HG02642 (cell line): Measurements from ENCODE around the gene RANGAP1.

Experiments used
- ATAC-seq: cut with Tn5 transposase; IDR thresholded peaks from one replicate; pipeline ENCODE4 v1.9.1; 2021; ENCODE audit warnings: mild to moderate bottlenecking; ENCODE audit not compliant: unreplicated experiment, poor library complexity

The RANGAP1 gene

DNA sequence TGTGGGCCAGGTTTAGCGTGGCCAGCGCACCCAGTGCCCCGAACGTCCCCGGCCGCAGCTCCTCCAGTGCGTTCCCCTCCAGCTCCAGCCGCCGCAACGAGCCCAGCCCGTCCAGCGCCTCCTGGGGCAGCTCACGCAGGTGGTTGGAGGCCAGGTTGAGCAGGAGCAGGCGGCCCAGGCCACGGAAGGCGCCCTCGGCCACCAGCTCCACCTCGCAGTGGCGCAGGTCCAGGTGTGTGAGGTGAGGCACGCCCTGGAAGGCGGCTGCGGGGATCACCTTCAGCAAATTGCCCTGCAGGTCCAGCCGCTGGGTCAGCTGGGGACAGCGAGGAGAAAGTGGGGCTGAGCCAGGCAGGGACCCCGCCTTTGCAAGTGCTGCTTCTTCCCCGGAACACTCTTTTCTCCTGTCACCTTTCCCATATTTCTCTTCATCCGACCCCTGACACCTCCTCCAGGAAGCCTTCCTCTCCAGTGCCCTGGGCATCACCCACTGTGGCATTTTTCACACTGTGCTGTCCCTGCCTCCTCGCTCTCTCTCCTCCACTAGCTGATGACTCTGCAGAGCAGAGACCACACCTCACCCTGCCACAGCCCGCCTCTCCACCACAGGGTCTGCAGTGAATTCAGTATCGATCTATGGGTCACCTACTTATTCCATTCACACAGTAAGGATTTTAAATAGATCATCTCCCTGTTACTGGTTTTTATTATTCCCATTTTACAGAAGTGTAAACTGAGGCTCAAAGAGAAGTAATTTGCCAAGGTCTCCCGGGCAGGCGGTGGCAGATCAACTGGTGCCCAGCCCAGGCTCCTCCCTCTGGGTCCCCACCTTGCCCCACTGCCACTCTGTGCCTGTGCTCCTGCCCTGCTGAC is 47.2 kb downstream of the RANGAP1 start:
- ATAC-seq = no peak

DNA sequence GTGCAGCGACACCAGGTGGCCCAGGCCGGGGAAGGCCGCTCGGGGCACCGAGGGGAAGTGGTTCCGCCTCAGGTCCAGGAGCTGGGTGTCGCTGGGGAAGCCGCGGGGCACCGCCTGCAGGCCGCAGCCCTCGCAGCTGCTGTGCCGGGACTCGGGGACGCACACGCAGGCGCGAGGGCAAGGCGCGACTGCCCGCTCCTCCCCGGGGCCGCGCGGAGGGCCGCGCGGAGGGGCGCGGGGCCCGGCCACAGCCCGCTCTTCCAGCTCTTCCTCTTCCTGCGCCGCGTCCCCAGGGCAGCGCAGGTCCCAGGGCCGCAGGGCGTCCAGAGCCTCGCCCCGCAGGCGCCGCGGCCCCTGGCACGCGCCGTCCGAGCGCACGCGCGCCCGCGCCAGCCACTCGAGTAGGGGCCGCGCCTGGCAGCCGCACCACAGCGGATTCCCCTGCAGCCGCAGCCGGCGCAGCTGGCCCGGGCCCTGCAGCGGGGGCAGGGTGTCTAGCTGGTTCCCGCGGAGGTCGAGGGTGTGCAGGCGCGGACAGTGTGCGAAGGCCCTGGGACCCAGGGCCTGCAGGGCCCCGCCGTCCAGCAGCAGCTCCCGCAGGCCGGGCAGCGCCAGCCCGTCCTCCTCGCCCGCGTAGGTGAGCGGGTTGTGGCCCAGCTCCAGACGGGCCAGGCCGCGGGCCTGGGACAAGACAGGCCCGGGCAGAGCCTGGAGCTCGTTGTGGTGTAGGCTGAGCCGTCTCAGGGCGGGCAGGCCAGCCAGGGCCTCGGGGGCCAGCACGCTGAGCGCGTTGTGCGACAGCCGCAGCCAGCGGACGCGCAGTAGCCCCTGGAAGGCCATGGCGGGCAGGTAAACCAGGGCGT is 48.0 kb downstream of the RANGAP1 start:
- ATAC-seq = peak; percentile 70

DNA sequence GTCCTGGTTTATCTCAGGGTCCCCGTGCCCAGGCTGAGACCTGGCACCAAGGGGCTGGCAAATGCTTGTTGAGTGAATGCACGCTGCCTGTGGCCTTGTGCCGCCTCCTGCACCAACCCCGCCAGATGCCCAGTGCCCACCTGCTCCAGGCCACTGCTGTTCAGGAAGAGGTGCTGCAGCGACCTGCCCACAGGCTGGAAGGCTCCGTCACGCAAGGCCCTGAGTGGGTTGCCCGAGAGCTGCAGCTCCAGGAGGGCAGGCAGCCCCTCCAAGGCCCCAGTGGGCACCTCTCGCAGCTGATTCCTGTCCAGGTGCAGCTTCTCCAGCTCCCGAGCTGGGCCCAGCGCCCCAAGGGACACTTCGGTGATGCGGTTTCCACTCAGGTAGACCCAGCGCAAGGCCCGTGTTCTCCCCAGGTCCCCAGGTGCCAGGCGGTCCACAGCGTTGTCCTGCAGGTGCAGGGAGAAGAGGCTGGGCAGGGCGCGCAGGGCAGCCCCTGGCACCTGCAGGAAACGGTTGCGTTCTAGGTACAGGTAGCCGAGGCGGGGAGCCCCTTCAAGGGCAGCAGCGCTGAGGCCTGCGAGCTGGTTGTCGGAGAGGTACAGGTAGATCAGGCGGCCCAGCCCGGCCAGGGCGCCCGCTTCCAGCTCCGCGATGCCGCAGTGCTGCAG is 48.8 kb downstream of the RANGAP1 start:
- peak; percentile 5 for ATAC-seq

DNA sequence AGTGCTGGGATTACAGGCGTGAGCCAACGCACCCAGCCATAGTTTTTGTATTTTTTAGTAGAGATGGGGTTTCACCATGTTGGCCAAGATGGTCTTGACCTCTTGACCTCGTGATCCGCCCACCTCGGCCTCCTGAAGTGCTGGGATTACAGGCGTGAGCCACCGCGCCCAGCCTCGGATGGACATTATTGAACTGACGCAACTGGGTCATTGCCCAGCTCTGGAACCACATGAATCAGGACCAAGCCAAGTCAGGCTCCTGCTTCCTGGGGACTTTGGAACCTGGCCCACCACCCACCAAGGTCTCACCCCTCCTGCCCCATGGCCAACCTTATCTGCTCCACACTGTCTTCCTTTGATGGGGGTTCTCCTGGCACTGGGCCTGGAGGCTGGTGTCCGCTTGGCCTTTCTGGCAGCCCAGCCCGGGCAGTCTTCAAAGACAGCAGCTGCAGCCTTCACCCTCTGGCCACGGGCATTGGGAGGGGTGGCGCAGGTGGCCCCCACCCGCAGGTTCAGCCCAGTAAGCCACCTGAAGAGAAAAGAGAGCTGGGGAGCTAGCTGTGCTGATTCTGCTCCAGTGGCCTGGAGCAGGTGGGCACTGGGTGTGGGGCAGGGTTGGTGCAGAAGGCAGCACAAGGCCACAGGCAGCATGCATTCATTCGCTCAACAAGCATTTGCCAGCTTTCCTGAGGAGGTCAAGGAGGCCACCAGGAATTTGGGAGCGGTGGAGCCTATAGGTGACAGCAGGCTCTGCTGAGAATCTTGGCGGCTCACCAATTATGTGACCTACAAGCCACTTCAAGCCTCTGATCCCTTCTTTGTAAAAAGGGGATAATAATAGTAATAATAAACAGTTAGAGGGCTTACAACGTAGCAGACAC is 50.9 kb downstream of the RANGAP1 start:
- no peak for ATAC-seq

DNA sequence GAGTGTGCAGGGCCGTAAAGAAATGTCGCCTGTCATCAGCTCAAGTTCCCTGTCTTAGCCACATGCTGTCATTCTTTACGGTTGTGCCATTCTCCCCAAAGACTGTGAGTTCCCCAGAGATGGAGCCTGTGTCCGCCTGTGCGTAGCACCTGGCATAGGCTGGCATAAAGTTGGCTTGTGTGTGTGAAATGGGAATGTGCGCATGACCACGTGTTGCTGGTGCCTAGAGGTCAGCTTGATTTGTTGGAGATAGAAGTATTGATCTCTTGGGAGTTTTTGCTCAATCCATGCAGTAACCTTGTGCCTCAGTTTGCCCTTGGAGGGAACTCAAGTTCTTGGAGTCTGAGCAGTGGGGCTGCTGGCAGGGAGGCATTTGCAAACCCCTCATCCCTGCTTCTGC is 54.6 kb downstream of the RANGAP1 start:
- ATAC-seq = no peak

DNA sequence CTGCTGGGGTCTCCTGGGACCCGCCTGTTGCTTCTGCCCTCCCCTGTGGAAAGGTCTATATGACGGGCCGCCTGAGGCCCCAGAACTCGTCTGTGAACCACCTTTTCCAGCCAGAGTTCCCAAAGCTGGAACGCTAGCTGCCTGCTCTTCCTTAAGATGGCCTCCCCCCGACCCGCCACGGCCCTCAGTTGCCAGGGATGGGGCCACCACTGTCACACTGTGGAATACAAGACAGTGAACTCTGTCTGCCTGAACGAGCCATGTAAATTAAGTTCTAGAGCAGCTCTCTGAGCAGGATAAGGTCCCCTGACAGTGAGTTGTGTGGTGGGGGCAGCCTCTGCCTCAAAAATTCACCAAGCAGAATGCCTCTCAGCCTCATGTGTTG is 55.6 kb downstream of the RANGAP1 start:
- no peak for ATAC-seq

DNA sequence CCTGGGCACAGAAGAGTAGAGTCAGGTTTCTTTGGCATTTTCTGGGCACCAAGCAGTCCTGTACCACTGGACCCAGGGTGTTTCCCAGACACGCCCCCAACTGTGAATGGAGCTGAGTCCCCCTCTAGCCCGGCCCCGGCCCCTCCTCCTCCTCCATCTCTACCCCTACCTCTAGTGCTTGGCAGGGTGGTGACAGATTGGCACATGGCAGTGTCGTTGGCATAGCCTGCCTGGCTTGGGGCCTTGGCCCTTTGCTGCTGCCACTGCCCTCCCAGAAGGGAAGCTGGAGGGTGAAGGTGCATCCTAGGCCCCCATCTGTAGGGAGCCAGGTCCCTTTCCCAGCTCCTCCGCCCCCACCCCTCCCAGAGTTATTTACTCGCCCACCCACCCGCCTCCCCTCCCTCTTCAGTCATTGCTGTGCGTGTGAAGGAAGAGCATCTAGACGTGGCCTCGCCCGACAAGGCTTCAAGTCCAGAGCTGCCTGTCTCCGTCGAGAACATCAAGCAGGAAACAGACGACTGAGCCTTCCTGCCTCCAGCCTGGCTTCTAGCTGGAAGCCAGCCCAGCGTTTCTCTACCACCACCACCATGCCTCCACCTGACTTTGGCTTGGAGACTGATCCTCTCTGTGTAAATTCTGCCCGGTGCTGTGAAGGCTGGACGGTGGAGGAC is 56.1 kb downstream of the RANGAP1 start:
- ATAC-seq = no peak

DNA sequence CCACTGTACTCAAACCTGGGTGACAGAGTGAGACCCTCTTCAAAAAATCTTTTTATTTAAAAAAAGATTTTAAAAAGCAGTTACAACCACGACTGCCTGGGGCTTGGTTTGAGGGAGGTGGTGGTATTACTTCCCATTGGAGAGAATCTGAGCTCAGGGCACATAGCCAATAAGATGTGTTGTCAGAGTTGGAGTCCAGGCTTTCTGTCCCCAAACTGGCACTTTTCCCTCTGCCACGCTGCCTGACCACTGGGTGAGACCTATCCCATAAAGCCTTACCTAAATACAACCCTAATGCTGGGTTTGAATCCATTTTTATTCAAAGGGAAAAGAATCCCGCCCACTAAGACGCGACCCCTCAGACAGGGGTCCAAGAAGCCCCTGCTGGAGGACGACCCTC is 56.8 kb downstream of the RANGAP1 start:
- ATAC-seq = no peak

DNA sequence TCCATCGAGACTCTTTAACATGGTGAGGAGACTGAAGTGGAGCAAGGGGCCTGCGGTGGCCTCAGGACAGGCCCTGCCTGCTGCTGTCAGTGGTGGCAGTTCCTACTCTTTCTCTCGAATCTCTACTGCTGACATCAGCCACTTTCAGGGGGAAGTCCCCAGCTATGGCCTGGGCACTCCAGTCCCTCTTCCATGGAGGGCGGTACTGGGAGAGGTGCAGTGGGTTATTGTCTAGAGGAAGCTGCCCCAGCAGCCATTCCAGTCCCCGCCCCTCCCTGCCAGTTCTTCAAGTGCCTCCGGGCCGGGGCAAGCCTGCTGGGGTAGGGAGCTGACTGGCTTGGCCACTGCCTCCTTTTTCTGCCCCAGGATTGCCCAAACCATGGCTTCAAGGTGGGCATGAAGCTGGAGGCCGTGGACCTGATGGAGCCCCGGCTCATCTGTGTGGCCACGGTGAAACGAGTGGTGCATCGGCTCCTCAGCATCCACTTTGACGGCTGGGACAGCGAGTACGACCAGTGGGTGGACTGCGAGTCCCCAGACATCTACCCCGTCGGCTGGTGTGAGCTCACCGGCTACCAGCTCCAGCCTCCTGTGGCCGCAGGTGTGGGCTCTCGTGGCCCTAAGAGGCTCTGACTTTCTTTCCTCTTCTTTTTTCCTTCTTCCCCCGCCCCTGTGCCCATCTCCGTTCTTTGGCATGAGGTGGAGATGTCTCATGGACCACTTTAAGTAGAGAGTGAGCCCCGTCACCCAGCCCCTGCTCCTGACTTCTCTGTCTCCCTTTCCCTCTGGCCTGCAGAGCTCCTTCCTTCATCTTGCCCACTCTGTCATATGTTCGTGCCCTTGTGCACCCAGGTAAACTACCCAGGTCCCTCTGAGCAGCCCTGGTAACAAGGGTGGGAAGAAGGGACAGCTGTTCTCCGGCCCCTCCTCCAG is 59.0 kb downstream of the RANGAP1 start:
- ATAC-seq = no peak

DNA sequence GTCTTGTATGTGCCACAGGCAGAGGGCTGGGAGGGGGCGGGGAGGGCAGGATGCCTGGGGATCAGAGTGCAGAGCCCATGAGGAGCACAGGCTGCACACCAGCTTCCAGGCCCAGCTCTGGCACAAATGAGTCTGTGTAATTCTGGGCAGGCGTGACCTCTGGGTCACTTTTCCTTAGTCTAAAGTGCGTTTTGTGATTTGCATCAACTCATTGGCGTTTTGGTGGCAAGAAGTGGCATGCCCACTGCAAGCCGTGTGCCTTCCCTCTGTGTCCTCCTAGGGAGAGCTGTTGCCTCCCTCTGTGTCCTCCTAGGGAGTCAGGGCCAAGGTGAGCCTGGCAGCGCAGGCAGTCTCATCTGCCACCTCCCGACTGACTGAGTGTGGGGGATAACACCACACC is 62.5 kb downstream of the RANGAP1 start:
- ATAC-seq = no peak

DNA sequence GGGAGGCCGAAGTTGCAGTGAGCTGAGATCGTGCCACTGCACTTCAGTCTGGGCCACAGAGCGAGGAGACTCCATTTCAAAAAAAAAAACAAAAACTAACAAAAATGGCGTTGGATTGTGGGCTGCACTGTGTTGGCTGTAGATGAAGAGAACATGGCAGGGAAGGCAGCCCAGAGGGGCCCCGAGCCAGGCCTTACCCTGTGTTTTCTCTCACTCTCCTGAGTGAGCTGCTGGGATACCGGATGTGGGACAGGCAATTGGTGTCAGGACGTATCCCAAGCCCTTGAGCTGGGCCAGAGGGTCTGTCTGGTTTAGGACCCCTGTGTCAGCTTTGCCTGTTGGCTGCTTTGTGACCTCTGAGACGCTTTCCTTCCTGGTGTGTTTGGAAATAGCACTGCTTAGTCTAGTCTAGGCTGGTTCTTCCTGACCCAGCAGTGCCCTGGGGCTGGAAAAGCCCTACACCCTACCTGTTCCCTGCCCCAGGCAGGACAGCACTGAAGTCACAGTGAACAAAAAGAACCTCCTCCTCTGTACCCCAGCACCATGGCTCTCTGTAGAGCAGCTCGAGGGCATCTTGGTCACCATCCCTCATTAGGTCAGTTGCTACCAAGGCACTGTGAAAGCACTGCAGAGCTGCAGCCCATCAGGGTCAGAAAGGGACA is 63.0 kb downstream of the RANGAP1 start:
- no peak for ATAC-seq

DNA sequence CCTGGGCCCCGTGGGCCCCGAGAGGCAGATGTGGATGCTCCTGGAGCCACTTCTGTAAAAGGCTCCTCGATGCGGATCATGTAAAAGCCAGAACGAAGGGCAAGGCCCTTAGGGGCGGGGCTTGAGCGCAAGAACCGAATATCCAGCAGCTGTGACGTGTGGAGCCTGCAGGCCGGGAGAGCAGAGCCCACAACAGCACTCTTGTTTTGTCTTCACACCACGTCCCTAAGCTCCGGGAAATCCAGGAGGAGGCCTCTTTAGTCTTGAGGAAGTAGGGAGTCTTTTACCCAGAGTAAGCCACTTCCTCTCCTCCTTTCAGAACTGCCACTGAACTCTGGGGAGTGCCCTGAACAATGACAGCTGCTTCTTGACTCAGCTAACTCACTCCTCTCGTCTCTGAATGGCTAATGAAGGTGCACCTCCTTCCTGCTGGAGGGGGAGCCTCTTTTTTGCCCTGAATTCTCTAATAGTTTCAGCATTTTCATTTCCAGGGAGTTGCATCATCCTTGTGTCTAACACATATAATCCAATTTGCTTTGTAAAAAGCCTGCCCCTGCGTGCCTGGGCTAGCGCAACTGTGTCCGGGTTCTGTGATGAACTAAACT is 68.3 kb downstream of the RANGAP1 start:
- no peak for ATAC-seq

DNA sequence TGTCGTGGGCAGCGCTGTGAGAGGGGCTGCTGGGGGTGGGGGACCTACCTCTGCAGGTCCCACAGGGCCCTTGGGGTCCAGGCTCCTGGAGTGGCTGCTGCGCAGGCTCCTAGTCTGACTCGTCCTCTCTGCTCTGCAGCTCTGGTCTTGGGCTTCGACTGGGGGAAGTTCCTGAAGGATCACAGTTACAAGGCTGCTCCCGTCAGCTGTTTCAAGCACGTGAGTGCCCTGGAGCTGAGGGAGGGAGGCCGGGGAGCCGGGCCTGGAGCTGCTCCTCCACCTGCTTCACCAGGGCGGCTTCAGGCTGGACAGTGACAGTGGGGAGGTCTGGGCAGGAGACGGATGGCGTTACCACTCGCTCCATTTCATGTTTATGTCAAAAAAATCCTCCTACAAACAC is 69.0 kb downstream of the RANGAP1 start:
- ATAC-seq = no peak

DNA sequence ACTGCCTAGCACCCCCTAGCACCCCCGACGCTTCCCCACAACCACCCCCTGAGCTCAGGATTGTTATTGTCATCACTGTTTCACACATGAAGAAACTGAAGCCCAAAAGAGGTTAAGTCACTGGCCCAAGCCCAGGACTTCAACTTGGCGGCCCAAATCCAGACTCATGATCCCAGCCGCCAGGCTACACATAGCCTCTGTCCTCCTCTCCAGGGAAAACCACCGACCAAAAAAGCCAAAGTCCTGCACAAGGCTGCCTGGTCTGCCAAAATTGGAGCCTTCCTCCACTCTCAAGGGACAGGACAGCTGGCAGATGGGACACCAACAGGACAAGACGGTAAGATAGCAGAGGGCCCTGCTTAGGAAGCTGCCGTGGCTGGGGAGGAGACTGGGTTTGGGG is 70.1 kb downstream of the RANGAP1 start:
- ATAC-seq = no peak

DNA sequence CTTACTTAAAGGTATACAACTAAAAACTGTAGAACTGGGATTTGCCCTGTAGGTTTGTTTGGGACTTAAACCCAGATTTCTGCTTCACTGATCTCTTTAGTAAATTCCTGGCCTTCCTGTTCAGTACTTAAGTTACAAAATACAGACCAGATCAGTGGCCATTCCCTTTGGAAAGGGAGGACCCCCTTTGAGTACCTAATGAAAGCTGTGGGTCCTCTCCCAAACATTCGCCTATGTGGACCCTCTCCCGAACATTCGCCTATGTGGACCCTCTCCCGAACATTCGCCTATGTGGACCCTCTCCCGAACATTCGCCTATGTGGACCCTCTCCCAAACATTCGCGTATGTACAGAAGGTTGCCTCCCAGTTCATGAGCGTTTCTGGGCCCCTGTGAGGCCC is 70.6 kb downstream of the RANGAP1 start:
- ATAC-seq = no peak

DNA sequence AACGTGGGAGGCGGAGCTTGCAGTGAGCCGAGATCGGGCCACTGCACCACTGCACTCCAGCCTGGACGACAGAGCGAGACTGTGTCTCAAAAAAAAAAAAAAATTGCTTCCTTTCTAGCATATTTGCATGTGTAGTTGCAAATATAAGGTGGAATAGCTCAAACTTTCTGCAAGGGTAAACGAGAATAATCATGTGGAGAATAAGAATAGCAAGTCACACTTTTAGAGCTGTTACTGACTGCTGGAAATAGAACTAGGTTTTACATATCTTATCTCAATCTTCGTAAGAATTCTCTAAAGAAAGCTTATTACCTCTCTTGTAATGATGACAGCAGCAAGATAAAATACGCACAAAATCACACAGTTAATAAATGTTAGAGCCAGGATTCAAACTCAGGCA is 79.3 kb downstream of the RANGAP1 start:
- ATAC-seq = no peak
